ENCODE data around the gene CFAP46. TPM values are rescaled to one million over a fixed set of nuclear protein-coding genes. Genes with fewer than 3 reads are reported as not detected.
A peak's percentile ranks its signal among the peaks of the same experiment; 100 is the strongest.

CFAP46 gene
- total and polyA plus RNA-seq, 3 experiments from 2014 or later: 0.09 TPM; not detected in 2

GRCh38 chr10:132946806-132947546 lies 4.6 kb upstream of the CFAP46 start:
- Mint-ChIP-seq H3K9me3 (no peaks in the 10 kb centered on the region), H3K27me3 (peaks cover 23 to 39% of the 10 kb centered on the region in 2 donors), H3K36me3 (no peaks in the 10 kb centered on the region), H3K4me1 (peaks cover 0 to 5% (median 2%) of the 10 kb centered on the region in 3 donors), H3K4me3 (no peak overlapping the region), H3K27ac (no peak overlapping the region)
- Histone ChIP-seq H3K4me1 (ENCODE audit: insufficient read depth, low read length) (no peaks in the 10 kb centered on the region), H3K36me3 (ENCODE audit: insufficient read depth, low read length) (no peaks in the 10 kb centered on the region), H3K27ac (ENCODE audit: low read depth, low read length) (no peak overlapping the region), H3K9me3 (ENCODE audit: low read length) (no peaks in the 10 kb centered on the region), H3K27me3 (ENCODE audit: insufficient read depth, low read length, poor library complexity, severe bottlenecking) (no peaks in the 10 kb centered on the region), H3K4me3 (ENCODE audit: low read length) (no peak overlapping the region)
- no peak for DNase-seq
- ChIA-PET POLR2A (no interaction called here), CTCF (no interaction called here)

- H3K4me1 ChIP-seq (ENCODE audit: insufficient read depth, low read length): no peaks in the 10 kb centered on the region
- no peak overlapping the region for H3K4me3 ChIP-seq (ENCODE audit: low read length)
- H3K27me3 Mint-ChIP-seq: peaks cover 23 to 41% of the 10 kb centered on the region in 2 donors
- ChIA-PET POLR2A (no interaction called here), CTCF (no interaction called here)
- H3K27me3 ChIP-seq (ENCODE audit: insufficient read depth, low read length, poor library complexity, severe bottlenecking): no peaks in the 10 kb centered on the region
- DNase-seq: no peak
- no peaks in the 10 kb centered on the region for H3K36me3 Mint-ChIP-seq
- no peaks in the 10 kb centered on the region for H3K9me3 ChIP-seq (ENCODE audit: low read length)
- H3K4me3 Mint-ChIP-seq: no peak overlapping the region
- H3K36me3 ChIP-seq (ENCODE audit: insufficient read depth, low read length): no peaks in the 10 kb centered on the region
- no peaks in the 10 kb centered on the region for H3K9me3 Mint-ChIP-seq
- no peak overlapping the region for H3K27ac Mint-ChIP-seq
- peaks cover 0 to 12% (median 2%) of the 10 kb centered on the region in 3 donors for H3K4me1 Mint-ChIP-seq
- no peak overlapping the region for H3K27ac ChIP-seq (ENCODE audit: low read depth, low read length)
Observed at GRCh38 chr10:132946311-132946710, 3.9 kb upstream of the CFAP46 start.

DNA sequence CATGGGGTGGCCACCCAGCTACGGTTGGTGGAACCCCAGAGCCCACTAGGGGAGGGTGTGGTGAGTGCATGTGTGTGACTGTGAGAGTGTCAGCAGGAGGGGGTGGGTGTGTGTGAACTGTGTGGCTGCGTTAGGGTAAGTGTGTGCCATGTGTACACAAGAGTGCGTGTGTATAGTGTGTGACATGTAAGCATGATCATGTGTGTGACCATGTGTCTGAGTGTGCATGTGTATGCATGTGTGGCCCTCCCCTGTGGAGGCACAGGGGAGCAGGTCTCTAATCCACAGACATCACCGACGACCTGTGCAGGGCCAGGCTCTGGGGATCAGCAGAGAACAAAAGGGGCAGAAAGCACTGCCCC lies 3.5 kb upstream of the CFAP46 start:
- no peaks in the 10 kb centered on the region for H3K27me3 ChIP-seq (ENCODE audit: insufficient read depth, low read length, poor library complexity, severe bottlenecking)
- no peaks in the 10 kb centered on the region for H3K36me3 ChIP-seq (ENCODE audit: insufficient read depth, low read length)

GRCh38 chr10:132945125-132945893 lies 2.9 kb upstream of the CFAP46 start:
- Histone ChIP-seq H3K36me3 (ENCODE audit: insufficient read depth, low read length) (no peaks in the 10 kb centered on the region), H3K27ac (ENCODE audit: low read depth, low read length) (no peak overlapping the region), H3K9me3 (ENCODE audit: low read length) (no peaks in the 10 kb centered on the region), H3K4me3 (ENCODE audit: low read length) (no peak overlapping the region), H3K4me1 (ENCODE audit: insufficient read depth, low read length) (no peaks in the 10 kb centered on the region), H3K27me3 (ENCODE audit: insufficient read depth, low read length, poor library complexity, severe bottlenecking) (no peaks in the 10 kb centered on the region)
- ChIA-PET CTCF (no interaction called here), POLR2A (no interaction called here)
- no peak overlapping the region for H3K4me3 Mint-ChIP-seq
- H3K9me3 Mint-ChIP-seq: no peaks in the 10 kb centered on the region
- H3K4me1 Mint-ChIP-seq: peaks cover 0 to 19% (median 2%) of the 10 kb centered on the region in 3 donors
- H3K36me3 Mint-ChIP-seq: no peaks in the 10 kb centered on the region
- no peak for DNase-seq
- peaks cover 28 to 42% of the 10 kb centered on the region in 2 donors for H3K27me3 Mint-ChIP-seq
- H3K27ac Mint-ChIP-seq: no peak overlapping the region

More for the DNA sequence above, 3.5 kb upstream of the CFAP46 start:
- no peak for DNase-seq
- H3K27me3 Mint-ChIP-seq: peaks cover 26 to 41% of the 10 kb centered on the region in 2 donors
- no peak overlapping the region for H3K4me3 ChIP-seq (ENCODE audit: low read length)
- H3K27ac Mint-ChIP-seq: no peak overlapping the region
- ChIA-PET CTCF (no interaction called here), POLR2A (no interaction called here)
- no peaks in the 10 kb centered on the region for H3K36me3 Mint-ChIP-seq
- no peak overlapping the region for H3K27ac ChIP-seq (ENCODE audit: low read depth, low read length)
- no peaks in the 10 kb centered on the region for H3K4me1 ChIP-seq (ENCODE audit: insufficient read depth, low read length)
- no peaks in the 10 kb centered on the region for H3K9me3 Mint-ChIP-seq
- no peaks in the 10 kb centered on the region for H3K9me3 ChIP-seq (ENCODE audit: low read length)
- H3K4me1 Mint-ChIP-seq: peaks cover 0 to 15% (median 2%) of the 10 kb centered on the region in 3 donors
- no peak overlapping the region for H3K4me3 Mint-ChIP-seq

DNA sequence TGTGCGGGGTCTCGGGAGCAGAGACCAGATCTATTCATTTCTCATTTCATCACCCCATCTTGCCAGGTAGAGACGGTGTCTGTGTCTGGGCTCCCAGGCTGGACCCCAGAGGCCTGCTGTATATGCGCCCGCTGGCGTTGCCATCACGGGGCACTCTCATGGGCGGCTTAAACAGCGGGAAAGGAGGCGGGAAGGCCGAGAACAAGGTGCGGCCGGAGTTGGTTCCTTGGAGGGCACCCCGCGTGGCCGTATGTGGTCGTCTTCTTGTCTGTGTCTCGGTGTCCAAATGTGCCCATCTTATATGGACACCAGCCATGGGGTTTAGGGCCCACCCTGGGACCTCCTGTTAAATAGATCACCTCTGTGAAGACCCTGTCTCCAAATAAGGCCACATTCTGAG lies 2.1 kb upstream of the CFAP46 start:
- Mint-ChIP-seq H3K4me1 (peaks cover 0 to 19% (median 2%) of the 10 kb centered on the region in 3 donors), H3K9me3 (no peaks in the 10 kb centered on the region), H3K4me3 (no peak overlapping the region), H3K27ac (no peak overlapping the region), H3K27me3 (peaks cover 30 to 44% of the 10 kb centered on the region in 2 donors), H3K36me3 (no peaks in the 10 kb centered on the region)
- Histone ChIP-seq H3K4me1 (ENCODE audit: insufficient read depth, low read length) (no peaks in the 10 kb centered on the region), H3K4me3 (ENCODE audit: low read length) (no peak overlapping the region), H3K9me3 (ENCODE audit: low read length) (no peaks in the 10 kb centered on the region), H3K36me3 (ENCODE audit: insufficient read depth, low read length) (no peaks in the 10 kb centered on the region), H3K27me3 (ENCODE audit: insufficient read depth, low read length, poor library complexity, severe bottlenecking) (no peaks in the 10 kb centered on the region), H3K27ac (ENCODE audit: low read depth, low read length) (no peak overlapping the region)
- no peak for DNase-seq
- CTCF ChIA-PET: no interaction called here
- POLR2A ChIA-PET: no interaction called here

- POLR2A ChIA-PET: no interaction called here
- no peaks in the 10 kb centered on the region for H3K36me3 Mint-ChIP-seq
Observed at GRCh38 chr10:132943791-132944404, 1.5 kb upstream of the CFAP46 start.

DNA sequence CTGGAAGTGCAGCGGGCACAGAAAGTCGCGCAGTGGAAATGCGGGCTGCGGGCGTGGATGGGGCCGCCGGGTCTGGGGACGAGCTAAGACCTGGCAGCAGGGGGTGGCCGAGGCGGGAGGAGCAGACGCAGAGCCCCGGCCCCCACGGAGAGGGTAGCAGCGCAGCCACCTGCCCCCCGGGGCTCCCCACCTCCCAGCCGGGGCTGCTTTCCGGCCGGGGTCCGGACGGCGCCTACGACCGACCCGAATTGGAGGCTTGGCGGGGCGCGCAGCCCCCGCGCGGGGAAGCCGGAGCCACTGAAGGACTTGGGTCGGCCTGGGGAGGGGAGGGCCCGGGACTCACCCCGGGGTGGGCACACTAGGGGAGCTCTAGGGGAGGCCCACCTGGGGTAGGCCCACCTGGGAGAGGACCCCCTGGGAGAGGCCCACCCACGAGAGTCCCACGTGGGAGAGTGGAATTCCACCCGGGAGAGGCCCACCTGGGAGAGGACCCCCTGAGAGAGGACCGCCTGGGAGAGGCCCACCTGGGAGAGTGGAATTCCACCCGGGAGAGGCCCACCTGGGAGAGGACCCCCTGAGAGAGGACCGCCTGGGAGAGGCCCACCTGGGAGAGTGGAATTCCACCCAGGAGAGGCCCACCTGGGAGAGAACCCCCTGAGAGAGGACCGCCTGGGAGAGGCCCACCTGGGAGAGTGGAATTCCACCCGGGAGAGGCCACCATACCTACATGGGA lies 854 bp upstream of the CFAP46 start:
- Mint-ChIP-seq H3K36me3 (no peaks in the 10 kb centered on the region), H3K27ac (no peak overlapping the region), H3K9me3 (no peaks in the 10 kb centered on the region), H3K4me1 (peaks cover 0 to 19% (median 2%) of the 10 kb centered on the region in 3 donors), H3K27me3 (peaks cover 32 to 54% of the 10 kb centered on the region in 2 donors), H3K4me3 (peak overlapping the region in 4 of 7 donors; percentile 67 to 77 (median 72))
- no peak overlapping the region for H3K4me3 ChIP-seq (ENCODE audit: low read length)
- DNase-seq: no peak
- H3K4me1 ChIP-seq (ENCODE audit: insufficient read depth, low read length): no peaks in the 10 kb centered on the region
- ChIA-PET POLR2A (no interaction called here), CTCF (no interaction called here)
- H3K27me3 ChIP-seq (ENCODE audit: insufficient read depth, low read length, poor library complexity, severe bottlenecking): no peaks in the 10 kb centered on the region
- H3K9me3 ChIP-seq (ENCODE audit: low read length): no peaks in the 10 kb centered on the region
- no peaks in the 10 kb centered on the region for H3K36me3 ChIP-seq (ENCODE audit: insufficient read depth, low read length)
- no peak overlapping the region for H3K27ac ChIP-seq (ENCODE audit: low read depth, low read length)

More at GRCh38 chr10:132943791-132944404, 1.5 kb upstream of the CFAP46 start:
- DNase-seq: no peak
- Mint-ChIP-seq H3K4me3 (no peak overlapping the region), H3K27ac (no peak overlapping the region), H3K27me3 (peaks cover 32 to 50% of the 10 kb centered on the region in 2 donors), H3K4me1 (peaks cover 0 to 19% (median 2%) of the 10 kb centered on the region in 3 donors), H3K9me3 (no peaks in the 10 kb centered on the region)
- CTCF ChIA-PET: no interaction called here
- no peak overlapping the region for H3K27ac ChIP-seq (ENCODE audit: low read depth, low read length)
- no peak overlapping the region for H3K4me3 ChIP-seq (ENCODE audit: low read length)
- H3K27me3 ChIP-seq (ENCODE audit: insufficient read depth, low read length, poor library complexity, severe bottlenecking): no peaks in the 10 kb centered on the region
- no peaks in the 10 kb centered on the region for H3K4me1 ChIP-seq (ENCODE audit: insufficient read depth, low read length)
- no peaks in the 10 kb centered on the region for H3K36me3 ChIP-seq (ENCODE audit: insufficient read depth, low read length)
- no peaks in the 10 kb centered on the region for H3K9me3 ChIP-seq (ENCODE audit: low read length)

Data from CD8-positive, alpha-beta memory T cell (primary cell).